ENCODE results near the gene BCKDK. TPM values are rescaled to one million over a fixed set of nuclear protein-coding genes. Genes with fewer than 3 reads are reported as not detected.

BCKDK gene
- total and polyA plus RNA-seq, 2 of the 13 experiments (the other 11 are each of a cell fraction or from before 2014, with no cell fraction given) = 24.9 to 42.6 TPM

DNA sequence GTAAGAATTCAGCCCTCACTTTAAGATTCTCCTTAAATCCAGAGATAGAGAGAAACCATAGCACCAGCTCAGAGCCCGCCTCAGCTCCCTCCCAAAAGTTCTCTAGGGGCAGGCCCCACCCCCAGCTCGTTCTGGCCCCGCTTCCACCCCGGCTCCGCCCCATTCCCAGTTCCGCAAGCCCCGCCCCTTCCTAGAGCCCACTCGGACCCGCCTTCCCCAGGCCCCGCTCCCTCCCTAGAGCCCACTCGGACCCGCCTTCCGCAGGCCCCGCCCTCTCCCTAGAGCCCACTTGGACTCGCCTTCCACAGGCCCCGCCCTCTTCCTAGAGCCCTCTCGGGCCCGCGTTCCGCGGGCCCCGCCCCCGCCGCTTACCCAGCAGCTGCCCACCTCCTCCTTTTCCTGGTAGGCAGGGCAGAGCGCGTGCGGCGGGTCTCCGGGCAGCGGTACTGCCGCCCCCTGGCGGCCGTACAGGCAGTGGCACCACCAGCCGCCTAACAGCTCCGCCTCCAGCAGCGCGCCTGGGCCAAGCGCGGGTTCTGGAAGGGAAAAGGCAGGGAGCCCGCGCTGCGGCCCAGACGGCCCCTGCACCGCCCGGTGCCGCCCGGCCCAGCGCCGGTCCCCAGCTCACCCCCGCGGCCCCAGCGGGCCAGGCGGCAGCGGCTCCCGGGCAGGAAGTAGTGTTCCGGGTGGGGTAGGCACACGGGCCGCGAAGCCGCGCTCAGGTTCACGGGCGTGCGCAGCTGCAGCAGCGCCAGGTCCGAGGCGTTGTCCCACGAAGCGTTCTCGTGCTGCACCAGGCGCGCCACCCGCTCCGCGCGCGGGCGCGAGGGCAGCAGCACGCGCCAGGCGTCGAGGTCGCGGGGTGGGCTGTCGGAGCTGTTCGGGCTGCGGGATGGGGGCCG is 34.2 kb downstream of the BCKDK start (continued):
- TF ChIP-seq AGO1 (IDR thresholded peaks at IDR 0.05; ENCODE audit: low read depth, low read length, poor library complexity, severe bottlenecking) (peak; percentile 41), CEBPG (CRISPR knock-in tag; IDR thresholded peaks at IDR 0.05) (no peak), MXD4 (CRISPR knock-in tag; IDR thresholded peaks at IDR 0.05) (peak; percentile 92), ZNF350 (CRISPR knock-in tag; IDR thresholded peaks at IDR 0.05; ENCODE audit: borderline replicate concordance, low read depth) (peak; percentile 69; the same call in 1 of the 2 replicates), ZNF326 (CRISPR knock-in tag; IDR thresholded peaks at IDR 0.05; ENCODE audit: borderline replicate concordance) (no peak), ATF7-NPFF (CRISPR knock-in tag; IDR thresholded peaks at IDR 0.05; ENCODE audit: low read depth) (peak; percentile 72), KLF16 (CRISPR knock-in tag; IDR thresholded peaks at IDR 0.05) (peak in 1 of 2 experiments; percentile 86; a peak in 2 of 4 replicates), SP4 (CRISPR knock-in tag; IDR thresholded peaks at IDR 0.05) (peak; percentile 96), RXRB (CRISPR knock-in tag; IDR thresholded peaks at IDR 0.05; ENCODE audit: borderline replicate concordance) (peak; percentile 91), MBNL3 (CRISPR knock-in tag; conservative IDR thresholded peaks at IDR 0.05) (no peak)
- TF ChIP-seq, protein P1, sequence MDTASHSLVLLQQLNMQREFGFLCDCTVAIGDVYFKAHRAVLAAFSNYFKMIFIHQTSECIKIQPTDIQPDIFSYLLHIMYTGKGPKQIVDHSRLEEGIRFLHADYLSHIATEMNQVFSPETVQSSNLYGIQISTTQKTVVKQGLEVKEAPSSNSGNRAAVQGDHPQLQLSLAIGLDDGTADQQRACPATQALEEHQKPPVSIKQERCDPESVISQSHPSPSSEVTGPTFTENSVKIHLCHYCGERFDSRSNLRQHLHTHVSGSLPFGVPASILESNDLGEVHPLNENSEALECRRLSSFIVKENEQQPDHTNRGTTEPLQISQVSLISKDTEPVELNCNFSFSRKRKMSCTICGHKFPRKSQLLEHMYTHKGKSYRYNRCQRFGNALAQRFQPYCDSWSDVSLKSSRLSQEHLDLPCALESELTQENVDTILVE (CRISPR knock-in tag; IDR thresholded peaks at IDR 0.05) = peak; percentile 45; the same call in 1 of the 2 replicates
- TF ChIP-seq, protein P2, sequence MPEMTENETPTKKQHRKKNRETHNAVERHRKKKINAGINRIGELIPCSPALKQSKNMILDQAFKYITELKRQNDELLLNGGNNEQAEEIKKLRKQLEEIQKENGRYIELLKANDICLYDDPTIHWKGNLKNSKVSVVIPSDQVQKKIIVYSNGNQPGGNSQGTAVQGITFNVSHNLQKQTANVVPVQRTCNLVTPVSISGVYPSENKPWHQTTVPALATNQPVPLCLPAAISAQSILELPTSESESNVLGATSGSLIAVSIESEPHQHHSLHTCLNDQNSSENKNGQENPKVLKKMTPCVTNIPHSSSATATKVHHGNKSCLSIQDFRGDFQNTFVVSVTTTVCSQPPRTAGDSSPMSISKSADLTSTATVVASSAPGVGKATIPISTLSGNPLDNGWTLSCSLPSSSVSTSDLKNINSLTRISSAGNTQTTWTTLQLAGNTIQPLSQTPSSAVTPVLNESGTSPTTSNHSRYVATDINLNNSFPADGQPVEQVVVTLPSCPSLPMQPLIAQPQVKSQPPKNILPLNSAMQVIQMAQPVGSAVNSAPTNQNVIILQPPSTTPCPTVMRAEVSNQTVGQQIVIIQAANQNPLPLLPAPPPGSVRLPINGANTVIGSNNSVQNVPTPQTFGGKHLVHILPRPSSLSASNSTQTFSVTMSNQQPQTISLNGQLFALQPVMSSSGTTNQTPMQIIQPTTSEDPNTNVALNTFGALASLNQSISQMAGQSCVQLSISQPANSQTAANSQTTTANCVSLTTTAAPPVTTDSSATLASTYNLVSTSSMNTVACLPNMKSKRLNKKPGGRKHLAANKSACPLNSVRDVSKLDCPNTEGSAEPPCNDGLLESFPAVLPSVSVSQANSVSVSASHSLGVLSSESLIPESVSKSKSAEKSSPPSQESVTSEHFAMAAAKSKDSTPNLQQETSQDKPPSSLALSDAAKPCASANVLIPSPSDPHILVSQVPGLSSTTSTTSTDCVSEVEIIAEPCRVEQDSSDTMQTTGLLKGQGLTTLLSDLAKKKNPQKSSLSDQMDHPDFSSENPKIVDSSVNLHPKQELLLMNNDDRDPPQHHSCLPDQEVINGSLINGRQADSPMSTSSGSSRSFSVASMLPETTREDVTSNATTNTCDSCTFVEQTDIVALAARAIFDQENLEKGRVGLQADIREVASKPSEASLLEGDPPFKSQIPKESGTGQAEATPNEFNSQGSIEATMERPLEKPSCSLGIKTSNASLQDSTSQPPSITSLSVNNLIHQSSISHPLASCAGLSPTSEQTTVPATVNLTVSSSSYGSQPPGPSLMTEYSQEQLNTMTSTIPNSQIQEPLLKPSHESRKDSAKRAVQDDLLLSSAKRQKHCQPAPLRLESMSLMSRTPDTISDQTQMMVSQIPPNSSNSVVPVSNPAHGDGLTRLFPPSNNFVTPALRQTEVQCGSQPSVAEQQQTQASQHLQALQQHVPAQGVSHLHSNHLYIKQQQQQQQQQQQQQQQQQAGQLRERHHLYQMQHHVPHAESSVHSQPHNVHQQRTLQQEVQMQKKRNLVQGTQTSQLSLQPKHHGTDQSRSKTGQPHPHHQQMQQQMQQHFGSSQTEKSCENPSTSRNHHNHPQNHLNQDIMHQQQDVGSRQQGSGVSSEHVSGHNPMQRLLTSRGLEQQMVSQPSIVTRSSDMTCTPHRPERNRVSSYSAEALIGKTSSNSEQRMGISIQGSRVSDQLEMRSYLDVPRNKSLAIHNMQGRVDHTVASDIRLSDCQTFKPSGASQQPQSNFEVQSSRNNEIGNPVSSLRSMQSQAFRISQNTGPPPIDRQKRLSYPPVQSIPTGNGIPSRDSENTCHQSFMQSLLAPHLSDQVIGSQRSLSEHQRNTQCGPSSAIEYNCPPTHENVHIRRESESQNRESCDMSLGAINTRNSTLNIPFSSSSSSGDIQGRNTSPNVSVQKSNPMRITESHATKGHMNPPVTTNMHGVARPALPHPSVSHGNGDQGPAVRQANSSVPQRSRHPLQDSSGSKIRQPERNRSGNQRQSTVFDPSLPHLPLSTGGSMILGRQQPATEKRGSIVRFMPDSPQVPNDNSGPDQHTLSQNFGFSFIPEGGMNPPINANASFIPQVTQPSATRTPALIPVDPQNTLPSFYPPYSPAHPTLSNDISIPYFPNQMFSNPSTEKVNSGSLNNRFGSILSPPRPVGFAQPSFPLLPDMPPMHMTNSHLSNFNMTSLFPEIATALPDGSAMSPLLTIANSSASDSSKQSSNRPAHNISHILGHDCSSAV (CRISPR knock-in tag; IDR thresholded peaks at IDR 0.05; ENCODE audit: borderline replicate concordance) = no peak
